Hematopoietic multipotent progenitor cell treated with erythropoietin and hydrocortisone succinate and interleukin-3 and kit ligand, for 6 days (in vitro differentiated cells): ENCODE data around the gene CASP5.
"Not testable (repeated sequence)": the region's sequence is repeated elsewhere in the genome, so short reads cannot be mapped to it uniquely, and the experiment has no call there.

ENCODE experiments used
- DNase-seq: peaks from one replicate; pipeline ENCODE4 v3.0.0-alpha.2; 2015

CASP5 gene

GRCh38 chr11:105032495-105032894, 9.5 kb upstream of the CASP5 start:
- no peak for DNase-seq

- peak; percentile 49 for DNase-seq
Observed at GRCh38 chr11:105027678-105028077, 4.7 kb upstream of the CASP5 start.

- DNase-seq: peak; percentile 7
Observed at GRCh38 chr11:105024394-105024793, 1.4 kb upstream of the CASP5 start.

- DNase-seq: no peak
Observed at GRCh38 chr11:105022527-105022926, 441 bp downstream of the CASP5 start.

- no peak for DNase-seq
Observed at GRCh38 chr11:105007463-105007862, 15.5 kb downstream of the CASP5 start.

- no peak for DNase-seq
Observed at GRCh38 chr11:105005451-105005845, 17.5 kb downstream of the CASP5 start.

GRCh38 chr11:105004021-105004420, 18.9 kb downstream of the CASP5 start:
- no peak for DNase-seq

GRCh38 chr11:105003151-105003550, 19.8 kb downstream of the CASP5 start:
- no peak for DNase-seq

- DNase-seq: peak; percentile 28
Observed at GRCh38 chr11:105000797-105001196, 22.2 kb downstream of the CASP5 start.

- DNase-seq: peak; percentile 19
Observed at GRCh38 chr11:105000167-105000566, 22.8 kb downstream of the CASP5 start.

- no peak for DNase-seq
Observed at GRCh38 chr11:104999721-105000120, 23.2 kb downstream of the CASP5 start.

GRCh38 chr11:104997288-104997687, 25.7 kb downstream of the CASP5 start:
- DNase-seq: no peak

- DNase-seq: no peak
Observed at GRCh38 chr11:104995001-104995408, 28.0 kb downstream of the CASP5 start.

GRCh38 chr11:104992781-104993180, 30.2 kb downstream of the CASP5 start:
- no peak for DNase-seq

- no peak for DNase-seq
Observed at GRCh38 chr11:104991994-104992393, 31.0 kb downstream of the CASP5 start.

- DNase-seq: no peak
Observed at GRCh38 chr11:104984808-104985207, 38.2 kb downstream of the CASP5 start.

GRCh38 chr11:104979839-104980238, 43.1 kb downstream of the CASP5 start:
- no peak for DNase-seq

- no peak for DNase-seq
Observed at GRCh38 chr11:104973616-104974015, 49.4 kb downstream of the CASP5 start.

GRCh38 chr11:104972924-104973323, 50.0 kb downstream of the CASP5 start:
- not testable (repeated sequence) for DNase-seq

GRCh38 chr11:104970756-104971155, 52.2 kb downstream of the CASP5 start:
- DNase-seq: no peak

- DNase-seq: no peak
Observed at GRCh38 chr11:104968856-104969776, 53.9 kb downstream of the CASP5 start.

GRCh38 chr11:104968355-104968855, 54.6 kb downstream of the CASP5 start, which contains the start of gene CASP4:
CASP4 (minus strand) TSS chr11:104968574; CDS start chr11:104968525, 49 bp downstream.
- peak; percentile 80 for DNase-seq

GRCh38 chr11:104967534-104968354, 55.2 kb downstream of the CASP5 start:
- peak; percentile 15 for DNase-seq
